Measurements from ENCODE around the gene YY1. TPM values are rescaled to one million over a fixed set of nuclear protein-coding genes. Genes with fewer than 3 reads are reported as not detected.
"Not testable (repeated sequence)": the region's sequence is repeated elsewhere in the genome, so short reads cannot be mapped to it uniquely, and the experiment has no call there.

YY1 gene
- polyA plus RNA-seq, 1 experiment, result 15.7 TPM

- ChIA-PET POLR2A (no interaction called here), CTCF (no interaction called here)
- TF ChIP-seq CTCF (IDR thresholded peaks at IDR 0.05; ENCODE audit: insufficient read depth, low read depth, low read length), result no peak
- Histone ChIP-seq H3K27me3 (ENCODE audit: control insufficient read depth, insufficient read depth, low read length) (no peaks in the 10 kb centered on the region), H3K36me3 (ENCODE audit: control insufficient read depth, insufficient read depth, low read length) (no peaks in the 10 kb centered on the region; the same call in 1 of the 2 replicates), H3K4me3 (ENCODE audit: low read depth, low read length) (no peak overlapping the region)
- DNase-seq (ENCODE audit: low read depth), result no peak
These were observed 8.6 kb upstream of the YY1 start for GRCh38 chr14:100230361-100230760.

- DNase-seq (ENCODE audit: low read depth), result no peak
- POLR2A ChIA-PET, result interaction anchor here (0.7 kb wide), 1 partner anchor 221 kb away, joined by 5 read pairs; no protein-coding TSS in a partner anchor
- H3K4me3 ChIP-seq (ENCODE audit: low read depth, low read length), result no peak overlapping the region
- TF ChIP-seq CTCF (IDR thresholded peaks at IDR 0.05; ENCODE audit: insufficient read depth, low read depth, low read length), result no peak
- CTCF ChIA-PET, result interaction anchor here (0.6 to 1.2 kb wide), 4 partner anchors 17 to 451 kb away, joined by 3 to 8 read pairs (median 4); no protein-coding TSS in a partner anchor
- no peaks in the 10 kb centered on the region for H3K36me3 ChIP-seq (ENCODE audit: control insufficient read depth, insufficient read depth, low read length)
- H3K27me3 ChIP-seq (ENCODE audit: control insufficient read depth, insufficient read depth, low read length), result no peaks in the 10 kb centered on the region
These were observed 4.4 kb upstream of the YY1 start for GRCh38 chr14:100234511-100234910.

GRCh38 chr14:100236271-100236818, 2.6 kb upstream of the YY1 start:
- not testable (repeated sequence) for H3K27me3 ChIP-seq (ENCODE audit: control insufficient read depth, insufficient read depth, low read length); DNase-seq (ENCODE audit: low read depth); H3K36me3 ChIP-seq (ENCODE audit: control insufficient read depth, insufficient read depth, low read length); H3K4me3 ChIP-seq (ENCODE audit: low read depth, low read length)
- ChIA-PET CTCF (interaction anchor here (1.2 to 1.7 kb wide), 3 partner anchors 12 to 43 kb away, joined by 3 to 8 read pairs (median 3); no protein-coding TSS in a partner anchor), POLR2A (interaction anchor here (0.9 kb wide), 1 partner anchor 14 kb away, joined by 4 read pairs; no protein-coding TSS in a partner anchor)

- Histone ChIP-seq H3K27me3 (ENCODE audit: control insufficient read depth, insufficient read depth, low read length) (no peaks in the 10 kb centered on the region), H3K36me3 (ENCODE audit: control insufficient read depth, insufficient read depth, low read length) (no peaks in the 10 kb centered on the region), H3K4me3 (ENCODE audit: low read depth, low read length) (peak overlapping the region; percentile 87)
- DNase-seq (ENCODE audit: low read depth), result no peak
- TF ChIP-seq CTCF (IDR thresholded peaks at IDR 0.05; ENCODE audit: insufficient read depth, low read depth, low read length), result no peak
- CTCF ChIA-PET, result interaction anchor here (1.2 to 1.7 kb wide), 3 partner anchors 12 to 44 kb away, joined by 3 to 8 read pairs (median 3); no protein-coding TSS in a partner anchor
- POLR2A ChIA-PET, result interaction anchor here (0.9 kb wide), 1 partner anchor 15 kb away, joined by 4 read pairs; no protein-coding TSS in a partner anchor
These were observed 2.1 kb upstream of the YY1 start for GRCh38 chr14:100236881-100237280.

- no peak for TF ChIP-seq CTCF (IDR thresholded peaks at IDR 0.05; ENCODE audit: insufficient read depth, low read depth, low read length)
- ChIA-PET CTCF (interaction anchor here (0.8 kb wide), 1 partner anchor 48 kb away, joined by 3 read pairs; no protein-coding TSS in a partner anchor), POLR2A (no interaction called here)
- no peak for DNase-seq (ENCODE audit: low read depth)
- peak overlapping the region; percentile 87 for H3K4me3 ChIP-seq (ENCODE audit: low read depth, low read length)
- no peaks in the 10 kb centered on the region for H3K27me3 ChIP-seq (ENCODE audit: control insufficient read depth, insufficient read depth, low read length)
- H3K36me3 ChIP-seq (ENCODE audit: control insufficient read depth, insufficient read depth, low read length), result no peaks in the 10 kb centered on the region
These were observed 1.1 kb upstream of the YY1 start for GRCh38 chr14:100237735-100238418.
